ENCODE measurements around the gene DIPK1B.

DNA sequence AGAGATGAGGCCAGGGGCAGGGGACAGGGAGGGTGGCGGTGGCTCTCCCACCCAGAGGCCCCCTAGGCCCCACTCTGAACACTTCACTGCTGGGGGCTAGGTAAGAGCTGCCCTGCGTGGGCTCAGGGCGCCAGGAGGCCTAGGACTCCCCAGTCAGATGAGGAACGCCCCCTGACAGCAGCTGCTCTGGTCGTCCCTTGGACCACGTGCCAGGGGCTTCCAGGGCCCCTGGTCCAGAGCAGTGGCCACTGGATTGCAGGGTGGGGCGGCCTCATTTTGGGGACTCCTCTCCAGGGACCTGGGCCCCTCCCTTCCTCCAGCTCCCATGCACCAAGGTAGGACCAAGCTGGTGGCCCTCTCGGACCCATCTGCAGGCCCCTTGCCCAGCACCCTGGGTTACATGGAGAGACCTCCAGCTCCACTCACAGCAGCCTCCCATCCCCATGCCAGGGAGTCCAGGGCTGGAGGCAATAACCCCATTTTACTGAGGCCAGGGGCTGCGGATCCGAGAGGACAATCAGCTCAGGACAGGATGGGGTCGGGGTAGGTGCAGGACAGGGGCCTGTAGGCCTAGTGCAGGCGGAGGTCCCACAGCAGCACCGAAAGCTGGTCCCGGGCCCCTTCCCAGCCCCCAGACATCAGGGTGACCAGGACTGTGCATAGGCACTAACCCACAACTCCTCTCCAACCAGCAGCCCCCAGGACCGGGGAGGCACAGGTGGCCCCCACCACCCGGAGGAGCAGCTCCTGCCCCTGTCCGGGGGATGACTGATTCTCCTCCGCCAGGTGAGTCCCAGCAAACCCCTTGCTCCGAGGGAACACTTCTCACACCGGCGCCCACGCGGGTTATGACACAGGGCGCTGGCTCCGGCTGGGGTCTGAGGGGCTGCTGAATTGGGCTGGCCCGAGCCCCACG, 48.1 kb upstream of the DIPK1B start:
- TF ChIP-seq POLR2A (IDR thresholded peaks at IDR 0.05; ENCODE audit: low read depth, low read length) (no peak), TAF1 (IDR thresholded peaks at IDR 0.05; ENCODE audit: borderline replicate concordance, low read depth, low read length) (no peak), POLR2AphosphoS5 (IDR thresholded peaks at IDR 0.05; ENCODE audit: low read depth, low read length) (no peak)
